Hematopoietic multipotent progenitor cell treated with erythropoietin and hydrocortisone succinate and interleukin-3 and kit ligand, for 8 days (in vitro differentiated cells): ENCODE results near the gene RIPOR1.

Source experiments
- DNase-seq: peaks from one replicate; pipeline ENCODE4 v3.0.0-alpha.2; 2015

RIPOR1 gene

DNA sequence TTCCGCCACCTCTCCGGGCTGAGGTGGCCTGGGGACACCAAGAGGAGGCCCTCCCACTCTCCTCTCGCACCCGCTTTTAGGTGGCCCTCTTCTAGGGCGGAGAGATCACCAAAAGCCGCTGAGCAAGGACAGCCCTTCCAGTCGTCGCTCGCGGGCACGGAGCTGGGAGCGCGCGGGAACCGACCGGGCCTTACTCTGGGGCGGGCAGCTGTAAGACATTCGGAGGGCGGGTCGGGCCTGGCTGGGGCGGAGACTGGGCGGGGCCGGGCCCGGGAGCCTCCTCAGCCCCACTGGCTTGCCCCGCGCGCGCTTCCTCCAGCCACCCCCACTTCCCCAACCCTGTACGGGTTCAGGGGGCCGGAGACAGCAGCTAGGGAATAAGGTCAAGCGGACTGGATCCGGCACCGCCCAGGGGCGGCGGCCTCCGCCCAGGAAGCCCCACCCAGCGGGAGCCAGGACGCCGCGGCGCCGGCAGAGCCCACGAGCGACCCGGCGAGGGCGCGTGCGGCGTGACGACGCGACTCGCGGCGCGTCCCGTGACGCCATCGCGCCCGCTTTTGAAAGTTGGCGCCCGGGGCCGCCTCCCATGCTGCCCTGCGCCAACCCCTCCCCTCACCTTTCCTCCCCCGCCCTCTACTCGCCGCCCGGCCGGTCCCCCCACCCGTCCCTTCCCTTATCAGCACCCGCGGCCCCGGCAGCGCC is 33.3 kb downstream of the RIPOR1 start:
- DNase-seq: peak; percentile 98

GRCh38 chr16:67562526-67562917 is 33.9 kb downstream of the RIPOR1 start, which contains the start of gene CTCF:
Gene CTCF (plus strand): TSS chr16:67562526. CDS start chr16:67610833, 48,307 bp downstream.
- DNase-seq: peak; percentile 78

- peak; percentile 59 for DNase-seq
Measured at GRCh38 chr16:67562918-67563707, 34.5 kb downstream of the RIPOR1 start.

DNA sequence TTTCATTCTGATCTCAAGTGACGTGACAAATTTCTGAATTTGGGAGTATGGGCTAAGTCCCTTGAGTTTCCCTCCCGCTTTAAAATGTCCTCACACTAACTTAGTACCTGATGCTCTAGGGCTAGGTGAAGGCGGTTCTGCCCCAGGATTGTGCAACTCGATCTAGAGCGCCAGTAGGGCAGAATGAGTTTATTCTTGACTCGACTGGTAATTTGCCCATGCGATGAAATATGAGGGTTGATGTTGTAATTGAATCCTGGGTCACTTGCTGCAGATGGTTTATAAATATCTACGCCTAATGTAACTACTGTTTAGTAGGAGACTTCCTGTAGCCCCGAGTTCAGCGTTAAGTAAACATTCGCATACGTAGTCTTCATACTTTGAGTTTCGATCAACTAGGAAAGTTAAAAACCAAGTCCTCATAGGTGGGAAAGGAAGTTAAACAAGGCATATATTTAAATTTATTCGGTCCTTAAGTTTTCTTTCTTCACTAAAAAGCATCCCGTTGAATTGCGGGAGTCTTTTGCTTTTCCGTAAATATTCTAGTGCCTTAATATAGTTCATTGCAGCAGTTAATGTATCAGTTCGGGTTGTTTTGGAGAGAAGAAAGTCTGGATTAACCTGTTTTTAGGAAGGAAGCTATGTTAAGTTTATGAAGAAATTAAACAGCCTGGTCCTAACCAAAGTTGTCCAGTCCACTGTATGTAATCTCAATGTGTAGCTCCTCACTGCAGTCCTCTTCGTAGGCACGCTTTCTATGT is 35.3 kb downstream of the RIPOR1 start:
- peak; percentile 58 for DNase-seq

DNA sequence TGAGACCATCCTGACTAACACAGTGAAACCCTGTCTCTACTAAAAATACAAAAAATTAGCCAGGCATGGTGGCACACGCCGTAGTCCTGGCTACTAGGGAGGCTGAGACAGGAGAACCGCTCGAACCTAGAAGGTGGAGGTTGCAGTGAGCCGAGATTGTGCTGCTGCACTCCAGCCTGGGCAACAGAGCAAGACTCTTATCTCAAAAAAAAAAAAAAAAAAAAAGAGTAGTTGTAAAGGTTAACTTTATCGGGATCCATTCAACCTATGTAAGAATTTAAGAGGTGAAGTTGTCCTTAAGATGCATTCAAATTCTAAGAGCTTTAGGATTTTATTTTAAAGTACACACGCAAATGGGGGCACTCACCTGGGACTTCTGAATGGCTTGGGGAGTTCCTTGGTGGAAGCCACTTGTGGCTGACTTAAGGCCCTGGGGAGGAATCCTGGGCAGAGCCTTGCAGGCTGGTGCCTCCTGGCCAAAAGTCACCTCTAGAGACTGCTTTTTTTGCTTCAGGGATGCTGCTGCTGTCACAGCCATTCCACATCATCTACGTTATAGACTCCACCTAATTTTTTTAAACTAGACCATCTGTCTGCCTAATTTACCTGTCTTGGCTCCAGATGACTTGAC is 37.0 kb downstream of the RIPOR1 start:
- DNase-seq: no peak

GRCh38 chr16:67571464-67571863 is 42.8 kb downstream of the RIPOR1 start:
- DNase-seq: no peak

DNA sequence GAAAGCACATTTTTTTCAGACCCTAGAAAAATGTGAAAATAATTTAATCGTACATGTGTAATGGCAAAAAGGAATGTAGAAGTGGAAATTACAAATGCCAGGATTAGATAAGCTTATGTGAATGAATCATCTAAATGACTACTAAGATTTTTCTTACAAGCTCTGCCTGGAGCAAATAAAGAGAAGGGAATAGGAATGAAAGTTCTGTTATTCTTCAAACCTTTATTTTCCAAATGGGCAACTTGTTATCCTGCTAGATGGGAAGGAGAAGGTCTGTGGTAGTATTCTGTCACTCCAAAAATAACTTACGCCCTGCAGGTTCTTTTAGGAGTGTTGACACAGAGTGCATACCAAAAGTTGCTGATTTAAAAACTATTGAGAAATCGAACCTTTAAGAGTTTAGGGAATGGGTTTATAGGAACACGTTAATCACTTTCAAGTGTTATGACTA is 43.4 kb downstream of the RIPOR1 start:
- no peak for DNase-seq

DNA sequence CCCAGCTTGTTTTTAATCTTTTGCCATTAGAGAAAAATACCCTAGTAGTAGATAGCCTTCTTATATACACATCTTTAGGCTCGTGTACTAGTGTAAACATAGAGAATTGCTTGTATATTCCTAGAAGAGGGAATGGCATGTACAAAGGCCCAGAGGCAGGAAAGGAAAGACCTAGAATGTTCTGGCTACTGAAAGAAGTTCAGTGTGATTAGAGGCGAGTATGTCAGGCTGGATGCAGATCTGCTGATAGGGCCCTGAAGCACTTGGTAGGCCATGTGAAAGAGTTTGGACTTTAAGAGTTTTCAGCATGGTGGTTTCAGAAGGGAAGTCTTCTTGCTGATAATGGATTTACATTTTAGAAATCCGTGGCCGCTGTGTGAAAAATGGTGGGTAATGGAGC is 51.1 kb downstream of the RIPOR1 start:
- no peak for DNase-seq

DNA sequence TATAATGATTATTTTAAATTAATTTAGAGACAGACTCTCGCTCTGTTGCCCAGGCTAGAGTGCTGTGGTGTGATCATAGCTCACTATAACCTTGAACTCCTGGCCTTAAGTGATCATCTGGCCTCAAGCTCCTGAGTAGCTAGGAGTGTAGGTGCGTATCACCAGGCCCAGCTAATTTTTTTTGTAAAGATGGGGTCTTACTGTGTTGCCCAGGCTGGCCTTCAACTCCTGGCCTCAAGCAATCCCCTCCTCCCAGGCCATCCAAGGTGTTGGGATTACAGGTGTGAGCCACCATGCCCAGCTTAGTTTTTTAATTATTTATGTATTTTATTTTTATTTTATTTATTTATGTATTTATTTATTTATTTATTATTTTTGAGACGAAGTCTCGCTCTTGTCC is 51.6 kb downstream of the RIPOR1 start:
- no peak for DNase-seq

DNA sequence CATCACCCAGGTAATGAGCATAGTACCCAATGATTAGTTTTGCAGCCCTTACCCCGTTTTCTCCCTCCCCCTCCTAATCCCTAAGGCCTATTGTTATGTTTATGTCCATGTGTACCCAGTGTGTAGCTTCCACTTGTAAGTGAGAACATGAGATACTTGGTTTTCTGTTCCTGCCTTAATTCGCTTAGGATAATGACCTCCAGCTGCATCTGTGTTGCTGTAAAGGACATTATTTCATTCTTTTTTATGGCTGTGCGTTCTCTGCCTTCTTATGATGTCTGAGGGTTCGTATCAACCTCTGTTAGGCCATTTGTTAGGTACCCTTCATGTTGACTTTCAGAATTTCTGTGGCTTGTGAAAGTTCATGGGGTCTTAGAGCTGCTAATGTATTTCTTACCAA is 64.7 kb downstream of the RIPOR1 start:
- no peak for DNase-seq

GRCh38 chr16:67593701-67594100 is 65.1 kb downstream of the RIPOR1 start:
- no peak for DNase-seq

GRCh38 chr16:67594256-67594915 is 65.8 kb downstream of the RIPOR1 start:
- DNase-seq: no peak

DNA sequence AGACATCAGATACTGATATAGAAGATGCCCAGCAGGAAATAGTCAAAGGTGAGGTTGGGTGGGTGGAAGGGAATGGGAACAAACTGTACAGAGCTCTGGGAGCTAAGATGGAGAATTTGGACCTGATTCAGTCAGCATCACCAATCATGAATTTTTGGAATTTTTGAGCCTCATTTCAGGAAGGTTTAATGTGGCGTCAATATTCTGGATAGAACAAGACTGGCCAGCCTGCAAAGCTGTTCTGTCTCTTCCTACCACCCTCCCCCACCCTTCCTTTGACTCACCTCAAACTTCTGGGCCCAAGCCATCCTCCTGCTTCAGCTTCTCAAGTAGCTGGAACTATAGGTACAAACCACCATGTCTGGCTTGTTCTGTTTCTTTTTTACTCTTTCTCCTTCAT is 66.3 kb downstream of the RIPOR1 start:
- DNase-seq: no peak
